ENCODE results near the gene ATXN3L.

- TF ChIP-seq CTCF (IDR thresholded peaks at IDR 0.05): no peak
- no peak for TF ChIP-seq POLR2A (IDR thresholded peaks at IDR 0.05)
Observed at GRCh38 chrX:13317366-13317765, 2.5 kb downstream of the ATXN3L start.

Data from esophagus squamous epithelium (tissue), 4 donors.